Gastrocnemius medialis (tissue), 4 donors: ENCODE data around the gene VIPAS39.

Experiments
- CTCF ChIP-seq, 5 experiments: fragments of 450-650 bp in 3 of 5; fragments of 200-600 bp in 2 of 5; sonication (generic) in 2 of 5; IDR thresholded peaks in 4 of 5; conservative IDR thresholded peaks in 1 of 5; 1 replicate in 4 of 5; 2 replicates in 1 of 5; pipeline ENCODE4 v1.5.1; 2016 to 2019; ENCODE audit warnings: antibody characterized with exemption in 5 of 5, mild to moderate bottlenecking in 3 of 5, moderate library complexity in 3 of 5
- POLR2A ChIP-seq, 2 donors: fragments of 450-650 bp; IDR thresholded peaks; one replicate each; pipeline ENCODE4 v1.6.1; 2017; ENCODE audit warnings: antibody characterized with exemption in 2 of 2, mild to moderate bottlenecking in 2 of 2, moderate library complexity in 2 of 2

GRCh38 chr14:77478029-77478428 lies 20.6 kb upstream of the VIPAS39 start:
- no peak for TF ChIP-seq CTCF (IDR thresholded peaks at IDR 0.05 in 4 of 5, conservative IDR thresholded peaks at IDR 0.05 in 1 of 5)
- no peak for TF ChIP-seq POLR2A (IDR thresholded peaks at IDR 0.05)
